ENCODE measurements around the gene PABPN1L.

DNA sequence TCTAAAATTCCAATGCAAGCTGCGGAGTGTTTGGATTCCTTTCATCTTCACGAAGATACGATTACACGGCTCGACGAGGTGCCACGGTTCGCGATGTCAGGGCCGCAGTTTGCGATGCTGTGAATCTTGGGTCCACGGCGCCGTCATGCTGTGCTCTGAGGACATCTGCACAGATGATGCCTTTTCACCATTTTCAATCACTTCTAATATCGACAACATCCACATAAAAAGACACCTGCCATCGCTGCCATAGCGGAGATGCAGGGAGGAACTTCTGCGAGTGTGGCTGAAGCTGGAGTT lies 47.9 kb downstream of the PABPN1L start:
- TF ChIP-seq SP1 (IDR thresholded peaks at IDR 0.05; ENCODE audit: low read depth, low read length) (no peak), BRCA1 (IDR thresholded peaks at IDR 0.05; ENCODE audit: low read depth, low read length) (no peak)

Data from H1 (cell line).